Endometrium (tissue), 2 donors: Measurements from ENCODE around the gene OGFR.

Experiments
- FAIRE-seq: peaks from 2 replicates; lab custom pipeline; 2012; peaks lifted over from hg19 to GRCh38; lab: Jason Lieb, UNC
- donor health status: control.
- donor health status: control.

The OGFR gene

GRCh38 chr20:62784497-62784896, 20.1 kb upstream of the OGFR start:
- no peak for FAIRE-seq

- no peak for FAIRE-seq
Measured at GRCh38 chr20:62785393-62785792, 19.2 kb upstream of the OGFR start.

GRCh38 chr20:62786157-62786556, 18.5 kb upstream of the OGFR start:
- FAIRE-seq, result no peak

GRCh38 chr20:62787321-62787720, 17.3 kb upstream of the OGFR start:
- FAIRE-seq, result no peak

GRCh38 chr20:62787866-62788265, 16.8 kb upstream of the OGFR start:
- FAIRE-seq, result no peak

GRCh38 chr20:62788607-62789006, 16.0 kb upstream of the OGFR start:
- FAIRE-seq, result no peak

- FAIRE-seq, result no peak
Measured at GRCh38 chr20:62790075-62790474, 14.6 kb upstream of the OGFR start.

- no peak for FAIRE-seq
Measured at GRCh38 chr20:62791301-62792181, 13.1 kb upstream of the OGFR start.

GRCh38 chr20:62792182-62792939, 12.3 kb upstream of the OGFR start:
- no peak for FAIRE-seq

- FAIRE-seq, result no peak
Measured at GRCh38 chr20:62792940-62793756, 11.5 kb upstream of the OGFR start.

GRCh38 chr20:62793757-62794006, 11.0 kb upstream of the OGFR start:
- FAIRE-seq, result no peak

GRCh38 chr20:62794007-62794724, 10.5 kb upstream of the OGFR start:
- FAIRE-seq, result no peak

GRCh38 chr20:62795023-62795761, 9.4 kb upstream of the OGFR start:
- FAIRE-seq, result no peak

GRCh38 chr20:62796699-62797491, 7.7 kb upstream of the OGFR start:
- no peak for FAIRE-seq

- FAIRE-seq, result no peak
Measured at GRCh38 chr20:62797671-62798532, 6.7 kb upstream of the OGFR start.

GRCh38 chr20:62799036-62799435, 5.6 kb upstream of the OGFR start:
- FAIRE-seq, result no peak

GRCh38 chr20:62799459-62799858, 5.2 kb upstream of the OGFR start:
- no peak for FAIRE-seq

- no peak for FAIRE-seq
Measured at GRCh38 chr20:62799873-62800272, 4.8 kb upstream of the OGFR start.
